NB4 (cell line): Measurements from ENCODE around the gene CACNB3.

Experiments used
- CTCF ChIP-seq: IDR thresholded peaks from one replicate; pipeline ENCODE4 v1.5.1; 2012; ENCODE audit warnings: low read depth, low read length
- MAX ChIP-seq: IDR thresholded peaks from 2 replicates; pipeline ENCODE4 v1.6.1; 2011; ENCODE audit warnings: low read depth, low read length

GRCh38 chr12:48787791-48788523, 30.3 kb upstream of the CACNB3 start:
- no peak for TF ChIP-seq MAX
- no peak for TF ChIP-seq CTCF
